IMR-90 (cell line): Measurements from ENCODE around the gene C12orf57. TPM values are rescaled to one million over a fixed set of nuclear protein-coding genes. Genes with fewer than 3 reads are reported as not detected.
A peak's percentile ranks its signal among the peaks of the same experiment; 100 is the strongest.

Source experiments
- ATAC-seq: fragments of 200-7000 bp; cut with Tn5 transposase; 2 replicates; pipeline ENCODE4 v1.9.1; 2020; ENCODE audit warnings: low read depth, mild to moderate bottlenecking, moderate library complexity
- BruUV-seq: library from RNA; stranded (reverse); fragments of 400-500 nt; replicated peaks from 2 replicates; lab custom pipeline; 2021; lab: Mats Ljungman, UMichigan
- CTCF ChIA-PET: fragments of 300-600 bp; formaldehyde crosslinking; extraction: SDS; loops from one replicate; lab custom pipeline; 2021; ENCODE audit warnings: antibody characterized with exemption; lab: Yijun Ruan, JAX
- POLR2A ChIA-PET: fragments of 300-600 bp; sonication (Branson Sonifier 250); formaldehyde crosslinking; loops from one replicate; lab custom pipeline; 2022; ENCODE audit warnings: antibody characterized with exemption; ENCODE audit not compliant: unreplicated experiment; lab: Charles Lee
- DNase-seq: peaks from one replicate; pipeline ENCODE4 v3.0.0; 2013
- H2AFZ ChIP-seq: replicated peaks from 2 replicates; pipeline ENCODE3; 2013; ENCODE audit warnings: low read length, mild to moderate bottlenecking; ENCODE audit not compliant: poor library complexity
- H2AK5ac ChIP-seq: 2 replicates; pipeline ENCODE4 v1.6.1; 2013; ENCODE audit warnings: low read depth, low read length, inconsistent platforms
- H2AK9ac ChIP-seq: replicated peaks from 2 replicates; pipeline ENCODE3; 2013; ENCODE audit warnings: mild to moderate bottlenecking, low read depth, low read length, moderate library complexity; ENCODE audit not compliant: poor library complexity
- H2BK120ac ChIP-seq: 2 replicates; pipeline ENCODE4 v1.6.1; 2013; ENCODE audit warnings: low read depth, low read length, inconsistent platforms
- H2BK15ac ChIP-seq: 3 replicates; pipeline ENCODE4 v1.6.1; 2013; ENCODE audit warnings: low read depth, low read length, inconsistent platforms
- H2BK20ac ChIP-seq: 2 replicates; pipeline ENCODE4 v1.6.1; 2013; ENCODE audit warnings: low read depth, mild to moderate bottlenecking, inconsistent platforms, low read length, moderate library complexity
- H2BK5ac ChIP-seq: 2 replicates; pipeline ENCODE4 v1.6.1; 2013; ENCODE audit warnings: mild to moderate bottlenecking, low read depth, low read length, inconsistent platforms; ENCODE audit not compliant: poor library complexity, severe bottlenecking
- H3K14ac ChIP-seq: replicated peaks from 2 replicates; pipeline ENCODE4 v1.6.1; 2013; ENCODE audit warnings: low read depth, low read length, inconsistent platforms
- H3K18ac ChIP-seq: 2 replicates; pipeline ENCODE4 v1.6.1; 2013; ENCODE audit warnings: low read depth, low read length, control low read depth
- H3K23ac ChIP-seq: 2 replicates; pipeline ENCODE4 v1.6.1; 2013; ENCODE audit warnings: low read depth, low read length, inconsistent platforms
- H3K27ac ChIP-seq: 2 replicates; pipeline ENCODE4 v1.5.1; 2013; ENCODE audit warnings: mild to moderate bottlenecking, control low read depth, low read length; ENCODE audit not compliant: insufficient read depth
- H3K27me3 ChIP-seq: 2 replicates; pipeline ENCODE4 v1.6.1; 2013; ENCODE audit warnings: low read length; ENCODE audit not compliant: control insufficient read depth, insufficient read depth
- H3K36me3 ChIP-seq: 2 replicates; pipeline ENCODE4 v1.6.1; 2013; ENCODE audit warnings: low read length, mixed read lengths; ENCODE audit not compliant: control insufficient read depth, insufficient read depth
- H3K4ac ChIP-seq: 2 replicates; pipeline ENCODE4 v1.6.1; 2013; ENCODE audit warnings: low read depth, low read length, inconsistent platforms
- H3K4me1 ChIP-seq: 2 replicates; pipeline ENCODE4 v1.6.1; 2013; ENCODE audit warnings: low read length, mixed read lengths; ENCODE audit not compliant: control insufficient read depth, insufficient read depth
- H3K4me2 ChIP-seq: 2 replicates; pipeline ENCODE4 v1.6.1; 2013; ENCODE audit warnings: low read depth, mild to moderate bottlenecking, control low read depth, low read length, moderate library complexity
- H3K4me3 ChIP-seq: 2 replicates; pipeline ENCODE4 v1.5.1; 2013; ENCODE audit warnings: low read depth, mild to moderate bottlenecking, control low read depth, low read length, moderate library complexity; ENCODE audit not compliant: insufficient read depth
- H3K56ac ChIP-seq: 2 replicates; pipeline ENCODE4 v1.6.1; 2013; ENCODE audit warnings: low read length, inconsistent platforms; ENCODE audit not compliant: insufficient read depth; ENCODE audit errors: extremely low read depth
- H3K79me1 ChIP-seq, 2 experiments: 2 replicates each; pipeline ENCODE4 v1.6.1; 2013; ENCODE audit warnings: low read length in 2 of 2, inconsistent platforms in 1 of 2, low read depth in 1 of 2
- H3K9ac ChIP-seq: 2 replicates; pipeline ENCODE4 v1.6.1; 2013; ENCODE audit warnings: low read depth, low read length, control low read depth
- H3K9me1 ChIP-seq: 2 replicates; pipeline ENCODE4 v1.6.1; 2013; ENCODE audit warnings: low read length, inconsistent platforms; ENCODE audit not compliant: insufficient read depth
- H3K9me3 ChIP-seq: 2 replicates; pipeline ENCODE4 v1.6.1; 2013; ENCODE audit warnings: low read length; ENCODE audit not compliant: control insufficient read depth, insufficient read depth
- H4K20me1 ChIP-seq: 2 replicates; pipeline ENCODE4 v1.6.1; 2013; ENCODE audit warnings: low read length, inconsistent platforms; ENCODE audit not compliant: insufficient read depth
- H4K5ac ChIP-seq: 2 replicates; pipeline ENCODE4 v1.6.1; 2013; ENCODE audit warnings: mild to moderate bottlenecking, low read depth, low read length, control low read depth
- H4K8ac ChIP-seq, 2 experiments: 2 replicates each; pipeline ENCODE4 v1.6.1; 2013; ENCODE audit warnings: low read depth in 2 of 2, low read length in 2 of 2, control low read depth in 1 of 2, inconsistent platforms in 1 of 2
- H4K91ac ChIP-seq: 2 replicates; pipeline ENCODE4 v1.6.1; 2013; ENCODE audit warnings: low read depth, low read length, inconsistent platforms; ENCODE audit not compliant: insufficient read depth
- BHLHE40 ChIP-seq: fragments of 150-350 bp; IDR thresholded peaks from 2 replicates; pipeline ENCODE4 v1.6.1; 2016; ENCODE audit warnings: mild to moderate bottlenecking, low read depth, low read length
- CEBPB ChIP-seq: IDR thresholded peaks from 2 replicates; pipeline ENCODE4 v1.6.1; 2012; ENCODE audit warnings: low read depth, low read length, improper control_type of control experiment
- CHD1 ChIP-seq: IDR thresholded peaks from 2 replicates; pipeline ENCODE4 v1.6.1; 2012; ENCODE audit warnings: low read depth, low read length, improper control_type of control experiment
- FOS ChIP-seq: fragments of 150-350 bp; IDR thresholded peaks from 2 replicates; pipeline ENCODE4 v1.6.1; 2016; ENCODE audit warnings: low read depth, low read length
- MAFK ChIP-seq: IDR thresholded peaks from 2 replicates; pipeline ENCODE4 v1.6.1; 2012; ENCODE audit warnings: low read depth, low read length, improper control_type of control experiment
- MAZ ChIP-seq: IDR thresholded peaks from 2 replicates; pipeline ENCODE4 v1.6.1; 2012; ENCODE audit warnings: low read depth, mild to moderate bottlenecking, low read length, improper control_type of control experiment, moderate library complexity, borderline replicate concordance
- MXI1 ChIP-seq: IDR thresholded peaks from 2 replicates; pipeline ENCODE4 v1.6.1; 2012; ENCODE audit warnings: low read depth, mild to moderate bottlenecking, low read length, moderate library complexity, borderline replicate concordance
- POLR2A ChIP-seq: IDR thresholded peaks from 2 replicates; pipeline ENCODE4 v1.6.1; 2012; ENCODE audit warnings: mild to moderate bottlenecking, low read depth, low read length
- RAD21 ChIP-seq: IDR thresholded peaks from 2 replicates; pipeline ENCODE4 v1.6.1; 2012; ENCODE audit warnings: low read length, improper control_type of control experiment
- RCOR1 ChIP-seq: IDR thresholded peaks from 2 replicates; pipeline ENCODE4 v1.6.1; 2012; ENCODE audit warnings: mild to moderate bottlenecking, low read length, improper control_type of control experiment; ENCODE audit not compliant: insufficient replicate concordance
- RFX5 ChIP-seq: IDR thresholded peaks from 2 replicates; pipeline ENCODE4 v1.8.0; 2012; ENCODE audit warnings: low read depth, mild to moderate bottlenecking, low read length, moderate library complexity
- SMC3 ChIP-seq: fragments of 150-350 bp; IDR thresholded peaks from 2 replicates; pipeline ENCODE4 v1.6.1; 2016; ENCODE audit warnings: low read depth, mild to moderate bottlenecking, antibody characterized with exemption, low read length, moderate library complexity
- WGBS, 2 experiments: methylation state at CpG; one replicate each; pipeline versions ENCODE4 v1.1.5 to v1.1.7; 2013; ENCODE audit warnings: missing lambda C conversion rate in 2 of 2; ENCODE audit not compliant: insufficient read length in 1 of 2; ENCODE audit errors: extremely low coverage in 2 of 2; 5-methylcytosine and 5-hydroxymethylcytosine counted together
- dilution Hi-C: fragments of 300-500 bp; cut with HindIII; formaldehyde crosslinking; loops from one replicate; pipeline ENCODE4 v1.14.3; 2018; ENCODE audit warnings: low sequenced_read_pairs; ENCODE audit not compliant: unreplicated experiment
- in situ Hi-C: fragments of 300-500 bp; cut with MboI; formaldehyde crosslinking; loops from 3 replicates; pipeline ENCODE4 v1.14.3; 2019; ENCODE audit warnings: low sequenced_read_pairs, inconsistent platforms, mixed read lengths
- intact Hi-C: fragments of 100-400 bp; cut with micrococcal nuclease; formaldehyde crosslinking; loops from 2 replicates; pipeline ENCODE4 v1.10.0; 2022
- polyA plus RNA-seq, 3 experiments: library from polyadenylated mRNA; depleted of rRNA; stranded (reverse); fragments of >200 nt; gene quantifications; 2 replicates each; pipeline ENCODE4 v1.2.3, GENCODE V29; 2012; ENCODE audit warnings: low replicate concordance in 1 of 3
- total RNA-seq: library from RNA; depleted of rRNA; stranded (reverse); fragments of >200 nt; gene quantifications from 2 replicates; pipeline ENCODE4 v1.2.3, GENCODE V29; 2012
- TF ChIP-seq, protein P1 (sequence below): fragments of 150-350 bp; IDR thresholded peaks from 2 replicates; pipeline ENCODE4 v1.6.1; 2017; ENCODE audit warnings: mild to moderate bottlenecking, antibody characterized with exemption, low read length, low read depth
- TF ChIP-seq, protein P2 (sequence below): conservative IDR thresholded peaks from 2 replicates; pipeline ENCODE4 v1.5.1; 2012; ENCODE audit warnings: mild to moderate bottlenecking, low read depth, low read length, improper control_type of control experiment
- TF ChIP-seq, protein P3 (sequence below): fragments of 150-350 bp; IDR thresholded peaks from 2 replicates; pipeline ENCODE4 v1.6.1; 2016; ENCODE audit warnings: low read depth, mild to moderate bottlenecking, low read length, moderate library complexity, borderline replicate concordance

The C12orf57 gene
- total and polyA plus RNA-seq, 2 of the 4 experiments (the other 2 are of a cell fraction), result 238 to 530 TPM

DNA sequence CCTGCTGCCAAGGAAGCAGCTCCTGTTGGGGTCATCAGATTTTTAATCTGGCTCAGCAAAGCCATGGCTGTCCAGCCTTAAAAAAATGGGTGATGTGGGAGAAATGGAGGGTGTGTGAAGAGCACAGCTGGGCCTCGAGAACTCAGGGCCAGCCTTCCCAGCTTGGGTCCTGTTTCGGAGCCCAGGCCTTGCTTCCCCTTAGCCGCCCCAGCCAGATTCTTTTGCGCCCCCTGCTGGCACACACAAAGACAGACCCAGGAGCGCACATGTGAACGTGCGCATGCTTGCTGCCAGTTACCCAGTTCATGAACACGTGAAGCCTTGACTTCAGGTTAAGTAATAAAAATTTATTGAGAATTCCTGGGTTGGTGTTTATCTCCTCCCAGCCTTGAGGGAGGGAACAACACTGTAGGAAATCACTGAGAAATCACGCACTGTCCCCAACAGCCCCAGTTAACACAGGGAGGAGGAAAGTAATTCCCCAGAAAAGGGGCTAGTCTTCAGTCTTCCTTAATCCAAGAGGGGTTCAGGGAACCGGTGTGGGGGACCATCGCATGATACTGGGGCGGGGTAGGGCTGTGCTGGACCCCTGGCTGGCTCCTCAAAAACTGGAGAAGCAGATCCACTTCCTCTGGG, 21.3 kb downstream of the C12orf57 start:
- ChIA-PET CTCF (interaction anchor here (0.7 to 1.2 kb wide), 2 partner anchors 39 to 40 kb away, joined by 3 read pairs; no protein-coding TSS in a partner anchor), POLR2A (no interaction called here)
- no peak overlapping the region for H3K18ac ChIP-seq
- no peak overlapping the region for H3K23ac ChIP-seq
- peak overlapping the region; percentile 59 for H2AFZ ChIP-seq
- no CpG with 5 or more reads among the region's 12 CpGs for WGBS, 2 experiments
- H4K20me1 ChIP-seq, result no peaks in the 10 kb centered on the region
- peaks cover 13 to 32% of the 10 kb centered on the region in 2 experiments for H3K79me1 ChIP-seq
- no peak overlapping the region for H3K14ac ChIP-seq
- H4K8ac ChIP-seq, result peak overlapping the region in 1 of 2 experiments; percentile 23; a peak in 1 of 4 replicates
- peaks cover 38% of the 10 kb centered on the region for H3K36me3 ChIP-seq
- H4K5ac ChIP-seq, result no peak overlapping the region
- no peak overlapping the region for H3K9ac ChIP-seq
- ATAC-seq (peak; percentile 75), DNase-seq (peak; percentile 82)
- H4K91ac ChIP-seq, result no peak overlapping the region
- no peak overlapping the region for H2BK5ac ChIP-seq
- in situ Hi-C loops, result no loop called here
- no peak overlapping the region for H2BK15ac ChIP-seq
- no peak overlapping the region for H3K4ac ChIP-seq
- dilution Hi-C loops, result no loop called here
- no peaks in the 10 kb centered on the region for H3K27me3 ChIP-seq
- no peaks in the 10 kb centered on the region for H3K9me3 ChIP-seq
- 0 out of 2 replicates have a peak overlapping the region, but pooled peaks have one; percentile 30 for H2AK5ac ChIP-seq
- H3K4me2 ChIP-seq, result no peak overlapping the region
- no peak overlapping the region for H2BK120ac ChIP-seq
- H2BK20ac ChIP-seq, result no peak overlapping the region
- H3K9me1 ChIP-seq, result no peaks in the 10 kb centered on the region
- H3K56ac ChIP-seq, result no peak overlapping the region
- no TSS peak for BruUV-seq
- H3K27ac ChIP-seq, result peak overlapping the region; percentile 33; the same call in 1 of the 2 replicates
- H3K4me3 ChIP-seq, result no peak overlapping the region
- peaks cover 9% of the 10 kb centered on the region for H3K4me1 ChIP-seq
- intact Hi-C loops, result loop anchor here (1.0 kb wide), 4 partner anchors 21 to 148 kb away; partner anchors contain the start of gene C12orf57
- H2AK9ac ChIP-seq, result peak overlapping the region; percentile 77
- TF ChIP-seq RAD21 (peak; percentile 66), FOS (no peak), MXI1 (peak; percentile 97), POLR2A (no peak), RCOR1 (no peak), MAZ (peak; percentile 27; the same call in 1 of the 2 replicates), RFX5 (no peak), BHLHE40 (peak; percentile 74), SMC3 (peak; percentile 88), CEBPB (no peak), CHD1 (no peak), MAFK (no peak)
- TF ChIP-seq, protein P1, sequence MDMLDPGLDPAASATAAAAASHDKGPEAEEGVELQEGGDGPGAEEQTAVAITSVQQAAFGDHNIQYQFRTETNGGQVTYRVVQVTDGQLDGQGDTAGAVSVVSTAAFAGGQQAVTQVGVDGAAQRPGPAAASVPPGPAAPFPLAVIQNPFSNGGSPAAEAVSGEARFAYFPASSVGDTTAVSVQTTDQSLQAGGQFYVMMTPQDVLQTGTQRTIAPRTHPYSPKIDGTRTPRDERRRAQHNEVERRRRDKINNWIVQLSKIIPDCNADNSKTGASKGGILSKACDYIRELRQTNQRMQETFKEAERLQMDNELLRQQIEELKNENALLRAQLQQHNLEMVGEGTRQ, result peak; percentile 72
- TF ChIP-seq, protein P2, sequence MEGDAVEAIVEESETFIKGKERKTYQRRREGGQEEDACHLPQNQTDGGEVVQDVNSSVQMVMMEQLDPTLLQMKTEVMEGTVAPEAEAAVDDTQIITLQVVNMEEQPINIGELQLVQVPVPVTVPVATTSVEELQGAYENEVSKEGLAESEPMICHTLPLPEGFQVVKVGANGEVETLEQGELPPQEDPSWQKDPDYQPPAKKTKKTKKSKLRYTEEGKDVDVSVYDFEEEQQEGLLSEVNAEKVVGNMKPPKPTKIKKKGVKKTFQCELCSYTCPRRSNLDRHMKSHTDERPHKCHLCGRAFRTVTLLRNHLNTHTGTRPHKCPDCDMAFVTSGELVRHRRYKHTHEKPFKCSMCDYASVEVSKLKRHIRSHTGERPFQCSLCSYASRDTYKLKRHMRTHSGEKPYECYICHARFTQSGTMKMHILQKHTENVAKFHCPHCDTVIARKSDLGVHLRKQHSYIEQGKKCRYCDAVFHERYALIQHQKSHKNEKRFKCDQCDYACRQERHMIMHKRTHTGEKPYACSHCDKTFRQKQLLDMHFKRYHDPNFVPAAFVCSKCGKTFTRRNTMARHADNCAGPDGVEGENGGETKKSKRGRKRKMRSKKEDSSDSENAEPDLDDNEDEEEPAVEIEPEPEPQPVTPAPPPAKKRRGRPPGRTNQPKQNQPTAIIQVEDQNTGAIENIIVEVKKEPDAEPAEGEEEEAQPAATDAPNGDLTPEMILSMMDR, result peak; percentile 91
- TF ChIP-seq, protein P3, sequence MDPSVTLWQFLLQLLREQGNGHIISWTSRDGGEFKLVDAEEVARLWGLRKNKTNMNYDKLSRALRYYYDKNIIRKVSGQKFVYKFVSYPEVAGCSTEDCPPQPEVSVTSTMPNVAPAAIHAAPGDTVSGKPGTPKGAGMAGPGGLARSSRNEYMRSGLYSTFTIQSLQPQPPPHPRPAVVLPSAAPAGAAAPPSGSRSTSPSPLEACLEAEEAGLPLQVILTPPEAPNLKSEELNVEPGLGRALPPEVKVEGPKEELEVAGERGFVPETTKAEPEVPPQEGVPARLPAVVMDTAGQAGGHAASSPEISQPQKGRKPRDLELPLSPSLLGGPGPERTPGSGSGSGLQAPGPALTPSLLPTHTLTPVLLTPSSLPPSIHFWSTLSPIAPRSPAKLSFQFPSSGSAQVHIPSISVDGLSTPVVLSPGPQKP, result no peak
